HG02852 (cell line): Measurements from ENCODE around the gene YIPF2.
"Not testable (repeated sequence)": the region's sequence is repeated elsewhere in the genome, so short reads cannot be mapped to it uniquely, and the experiment has no call there.

Experiments
- ATAC-seq: cut with Tn5 transposase; IDR thresholded peaks from one replicate; pipeline ENCODE4 v1.9.1; 2021; ENCODE audit warnings: mild to moderate bottlenecking, moderate library complexity; ENCODE audit not compliant: unreplicated experiment

Gene YIPF2

GRCh38 chr19:10941649-10942048 lies 13.2 kb upstream of the YIPF2 start:
- not testable (repeated sequence) for ATAC-seq

- ATAC-seq, result no peak
These were observed 8.2 kb upstream of the YIPF2 start for GRCh38 chr19:10936661-10937084.

- no peak for ATAC-seq
These were observed 7.1 kb upstream of the YIPF2 start for GRCh38 chr19:10935371-10936059.

- no peak for ATAC-seq
These were observed 959 bp upstream of the YIPF2 start for GRCh38 chr19:10929402-10929794.

GRCh38 chr19:10927730-10928562 lies 493 bp downstream of the YIPF2 start:
- no peak for ATAC-seq

- ATAC-seq, result no peak
These were observed 3.8 kb downstream of the YIPF2 start for GRCh38 chr19:10924597-10924996.

GRCh38 chr19:10923260-10924112 lies 5.0 kb downstream of the YIPF2 start:
- ATAC-seq, result no peak

- ATAC-seq, result no peak
These were observed 5.8 kb downstream of the YIPF2 start for GRCh38 chr19:10922638-10923014.

GRCh38 chr19:10921910-10922637 lies 6.4 kb downstream of the YIPF2 start:
- no peak for ATAC-seq

GRCh38 chr19:10921199-10921909 lies 7.1 kb downstream of the YIPF2 start:
- ATAC-seq, result no peak

GRCh38 chr19:10920781-10921180 lies 7.7 kb downstream of the YIPF2 start:
- ATAC-seq, result no peak

GRCh38 chr19:10920288-10920655 lies 8.2 kb downstream of the YIPF2 start:
- no peak for ATAC-seq

GRCh38 chr19:10919352-10920287 lies 8.8 kb downstream of the YIPF2 start:
- no peak for ATAC-seq

GRCh38 chr19:10918359-10918758 lies 10.1 kb downstream of the YIPF2 start:
- ATAC-seq, result no peak

- ATAC-seq, result no peak
These were observed 11.8 kb downstream of the YIPF2 start for GRCh38 chr19:10916602-10917001.

GRCh38 chr19:10915130-10916091 lies 13.0 kb downstream of the YIPF2 start:
- no peak for ATAC-seq

GRCh38 chr19:10913716-10914340 lies 14.6 kb downstream of the YIPF2 start:
- ATAC-seq, result no peak
